Lower leg skin (tissue), 3 donors: ENCODE measurements around the gene CDH13.

Source experiments
- CTCF ChIP-seq, 3 donors: fragments of 450-650 bp; IDR thresholded peaks; one replicate each; pipeline ENCODE4 v1.5.1; 2016; ENCODE audit warnings: antibody characterized with exemption in 3 of 3, mild to moderate bottlenecking in 3 of 3, moderate library complexity in 2 of 3
- POLR2A ChIP-seq, 2 donors: fragments of 450-650 bp; IDR thresholded peaks; one replicate each; pipeline ENCODE4 v1.6.1; 2016 to 2017; ENCODE audit warnings: antibody characterized with exemption in 2 of 2, mild to moderate bottlenecking in 1 of 2, moderate library complexity in 1 of 2

GRCh38 chr16:83268169-83268568 is 641.4 kb downstream of the CDH13 start:
- TF ChIP-seq CTCF (IDR thresholded peaks at IDR 0.05): no peak
- TF ChIP-seq POLR2A (IDR thresholded peaks at IDR 0.05): no peak
